A549 (cell line): ENCODE results near the gene ABHD12. TPM values are rescaled to one million over a fixed set of nuclear protein-coding genes. Genes with fewer than 3 reads are reported as not detected.

Experiments
- ATAC-seq, 2 experiments: fragments of 200-7000 bp in 1 of 2; fragments of >200 bp in 1 of 2; cut with Nextera tagmentation in 1 of 2; cut with Tn5 transposase in 1 of 2; 3 replicates each; pipeline versions ENCODE4 v1.8.0 to v1.9.1; 2018 to 2020; ENCODE audit warnings: mild to moderate bottlenecking in 1 of 2, moderate library complexity in 1 of 2
- CTCF ChIA-PET: fragments of 300-600 bp; sonication (Branson Sonifier 250); formaldehyde crosslinking; extraction: SDS; loops from one replicate; lab custom pipeline; 2021; ENCODE audit warnings: antibody characterized with exemption, inconsistent platforms; lab: Yijun Ruan, JAX
- POLR2A ChIA-PET: fragments of 350-600 bp; formaldehyde crosslinking; extraction: SDS; loops from one replicate; lab custom pipeline; 2021; ENCODE audit warnings: antibody characterized with exemption, inconsistent platforms; lab: Yijun Ruan, JAX
- DNase-seq, 2 experiments: peaks; one replicate each; pipeline versions ENCODE4 v3.0.0 to v3.0.0-alpha.2; 2011 to 2016; ENCODE audit warnings: low read depth in 1 of 2, low spot score in 1 of 2
- FAIRE-seq: peaks from 2 replicates; lab custom pipeline; 2011; peaks lifted over from hg19 to GRCh38; lab: Jason Lieb, UNC
- H3K27ac ChIP-seq, 2 experiments: fragments of >200 bp; sonication (Bioruptor Twin); formaldehyde crosslinking; 3 replicates each; pipeline ENCODE4 v1.5.1; 2016 to 2017
- H3K4me1 ChIP-seq: fragments of >200 bp; sonication (Bioruptor Twin); formaldehyde crosslinking; 3 replicates; pipeline ENCODE4 v1.6.1; 2016
- H3K4me2 ChIP-seq: fragments of >200 bp; sonication (Bioruptor Twin); formaldehyde crosslinking; 3 replicates; pipeline ENCODE4 v1.6.1; 2016
- H3K4me3 ChIP-seq: fragments of >200 bp; sonication (Bioruptor Twin); formaldehyde crosslinking; 3 replicates; pipeline ENCODE4 v1.5.1; 2016
- H3K9me3 ChIP-seq: fragments of >200 bp; sonication (Bioruptor Twin); formaldehyde crosslinking; 3 replicates; pipeline ENCODE4 v1.6.1; 2016
- BCL3 ChIP-seq: fragments of >200 bp; sonication (Bioruptor Twin); formaldehyde crosslinking; IDR thresholded peaks from 3 replicates; pipeline ENCODE4 v1.6.1; 2016
- CBX2 ChIP-seq: fragments of 200-600 bp; sonication (generic); IDR thresholded peaks from 2 replicates; pipeline ENCODE4 v1.6.1; 2016; ENCODE audit warnings: low read depth, mild to moderate bottlenecking, borderline replicate concordance
- ELK1 ChIP-seq: fragments of 150-350 bp; IDR thresholded peaks from 2 replicates; pipeline ENCODE4 v1.6.1; 2014; ENCODE audit warnings: low read depth, mild to moderate bottlenecking, low read length
- ESRRA ChIP-seq: fragments of 150-350 bp; IDR thresholded peaks from 2 replicates; pipeline ENCODE4 v1.6.1; 2014; ENCODE audit warnings: mild to moderate bottlenecking, low read length, borderline replicate concordance
- FOSB ChIP-seq: fragments of 250-450 bp; sonication (Bioruptor Pico); IDR thresholded peaks from 2 replicates; pipeline ENCODE4 v1.5.0; 2020; ENCODE audit warnings: mild to moderate bottlenecking, moderate library complexity
- FOSL2 ChIP-seq, 2 experiments: fragments of 450-650 bp in 1 of 2; fragments of >200 bp in 1 of 2; sonication (Bioruptor Twin) in 1 of 2; formaldehyde crosslinking; IDR thresholded peaks; 2 replicates each; pipeline versions ENCODE4 v1.5.0 to v1.6.1; 2016 to 2020; ENCODE audit warnings: mild to moderate bottlenecking in 1 of 2, moderate library complexity in 1 of 2
- FOXS1 ChIP-seq: fragments of 250-450 bp; sonication (Bioruptor Pico); IDR thresholded peaks from 2 replicates; pipeline ENCODE4 v1.5.0; 2020; ENCODE audit warnings: mild to moderate bottlenecking, moderate library complexity
- GATA3 ChIP-seq: IDR thresholded peaks from 2 replicates; pipeline ENCODE4 v1.6.1; 2012; ENCODE audit warnings: borderline replicate concordance
- HDAC2 ChIP-seq: fragments of 200-600 bp; sonication (generic); IDR thresholded peaks from 2 replicates; pipeline ENCODE4 v1.6.1; 2016
- HES2 ChIP-seq: fragments of >200 bp; sonication (Bioruptor Twin); formaldehyde crosslinking; IDR thresholded peaks from 2 replicates; pipeline ENCODE4 v1.6.1; 2016
- HMGXB4 ChIP-seq: fragments of 250-450 bp; sonication (Bioruptor Pico); IDR thresholded peaks from 2 replicates; pipeline ENCODE4 v1.5.0; 2021; ENCODE audit warnings: mild to moderate bottlenecking, moderate library complexity, borderline replicate concordance
- HOXB13 ChIP-seq: fragments of 250-450 bp; sonication (Bioruptor Pico); IDR thresholded peaks from 2 replicates; pipeline ENCODE4 v1.5.0; 2020; ENCODE audit warnings: low read depth, mild to moderate bottlenecking, moderate library complexity
- JUNB ChIP-seq: fragments of >200 bp; sonication (Bioruptor Twin); formaldehyde crosslinking; IDR thresholded peaks from 2 replicates; pipeline ENCODE4 v1.6.1; 2016
- KDM1A ChIP-seq: fragments of 200-600 bp; sonication (generic); IDR thresholded peaks from 2 replicates; pipeline ENCODE4 v1.6.1; 2016; ENCODE audit warnings: low read depth, mild to moderate bottlenecking
- MAZ ChIP-seq: fragments of 150-350 bp; IDR thresholded peaks from 2 replicates; pipeline ENCODE4 v1.6.1; 2014; ENCODE audit warnings: antibody characterized with exemption, low read depth, low read length, borderline replicate concordance
- POLR2AphosphoS2 ChIP-seq: conservative IDR thresholded peaks from 2 replicates; pipeline ENCODE4 v1.6.1; 2012; ENCODE audit warnings: low read length, improper control_type of control experiment, inconsistent platforms
- REST ChIP-seq: fragments of 200-600 bp; sonication (generic); IDR thresholded peaks from 2 replicates; pipeline ENCODE4 v1.6.1; 2016; ENCODE audit warnings: antibody characterized with exemption, mild to moderate bottlenecking, moderate library complexity
- USF2 ChIP-seq: fragments of 450-650 bp; IDR thresholded peaks from 2 replicates; pipeline ENCODE4 v1.6.1; 2014; ENCODE audit warnings: antibody characterized with exemption
- ZC3H11A ChIP-seq: fragments of 450-650 bp; IDR thresholded peaks from 2 replicates; pipeline ENCODE4 v1.6.1; 2014; ENCODE audit warnings: antibody characterized with exemption, mild to moderate bottlenecking
- ZFP36 ChIP-seq: fragments of 450-650 bp; IDR thresholded peaks from 2 replicates; pipeline ENCODE4 v1.6.1; 2014; ENCODE audit warnings: borderline replicate concordance; ENCODE audit not compliant: partially characterized antibody
- WGBS: methylation state at CpG from one replicate; pipeline ENCODE4 v1.1.6; 2017; ENCODE audit errors: missing lambda C conversion rate; 5-methylcytosine and 5-hydroxymethylcytosine counted together
- polyA plus RNA-seq, 4 experiments: library from polyadenylated mRNA; depleted of rRNA in 3 of 4; stranded (reverse); fragments of >200 nt; fragmentation: RNase III in 1 of 4; extraction: RNeasy Plus Mini Kit Qiagen cat#74134 plus additional on column Dnase treatment in 1 of 4; gene quantifications; 2 replicates in 3 of 4; 3 replicates in 1 of 4; pipeline ENCODE4 v1.2.3, GENCODE V29; 2011 to 2017

ABHD12 gene
- polyA plus RNA-seq, 2 of the 4 experiments (the other 2 are of a cell fraction): 54.3 to 101 TPM

GRCh38 chr20:25397096-25397495 is 6.5 kb upstream of the ABHD12 start:
- CTCF ChIA-PET: interaction anchor here (0.8 to 7.6 kb wide), 18 partner anchors 9 to 401 kb away, joined by 3 to 135 read pairs (median 8); partner anchors contain the start of genes APMAP, GINS1 and PYGB
- DNase-seq: no peak
- H3K4me3 ChIP-seq: no peak overlapping the region
- H3K4me1 ChIP-seq: peaks cover 18% of the 10 kb centered on the region
- ATAC-seq: no peak
- H3K27ac ChIP-seq: peak overlapping the region in 1 of 2 experiments; percentile 46; a peak in 4 of 6 replicates
- no peak overlapping the region for H3K4me2 ChIP-seq
- no peak for FAIRE-seq
- POLR2A ChIA-PET: no interaction called here
- 74% methylated on average over 6 of the region's 6 CpGs for WGBS
- H3K9me3 ChIP-seq: peaks cover 8% of the 10 kb centered on the region; the same call in 2 of the 3 replicates
- no peak for TF ChIP-seq REST
- TF ChIP-seq ZC3H11A: no peak
- no peak for TF ChIP-seq ESRRA
- no peak for TF ChIP-seq JUNB
- TF ChIP-seq USF2: no peak
- TF ChIP-seq HES2: no peak
- no peak for TF ChIP-seq FOSL2 (IDR thresholded peaks at IDR 0.05)
- no peak for TF ChIP-seq FOSL2 (CRISPR knock-in tag; IDR thresholded peaks at IDR 0.05)
- no peak for TF ChIP-seq ZFP36
- no peak for TF ChIP-seq CBX2

DNA sequence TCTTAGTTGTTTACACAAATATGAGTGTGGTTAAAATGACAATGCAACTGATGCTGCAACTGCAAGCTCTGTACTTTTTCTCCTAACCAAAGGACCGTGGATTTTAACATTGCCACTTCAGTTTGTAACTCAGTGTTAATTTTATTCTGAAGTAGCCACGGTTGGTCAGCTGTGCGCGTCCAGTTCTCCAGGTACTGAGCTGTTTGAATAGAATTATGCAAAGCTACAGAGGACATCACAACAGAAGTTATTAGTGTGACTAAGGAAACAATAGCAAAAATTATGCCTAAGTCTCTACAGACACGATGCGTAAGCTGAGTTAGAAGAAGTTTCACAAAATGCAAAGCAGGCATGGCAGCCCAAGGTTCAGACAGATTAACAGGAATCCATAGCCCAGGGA is 4.4 kb upstream of the ABHD12 start:
- FAIRE-seq (no peak), ATAC-seq (no peak), DNase-seq (no peak)
- Histone ChIP-seq H3K27ac (no peak overlapping the region), H3K9me3 (no peaks in the 10 kb centered on the region), H3K4me3 (no peak overlapping the region), H3K4me2 (no peak overlapping the region), H3K4me1 (peaks cover 18% of the 10 kb centered on the region)
- TF ChIP-seq FOSB (no peak), USF2 (no peak)
- CTCF ChIA-PET: interaction anchor here (0.6 to 7.6 kb wide), 8 partner anchors 23 to 399 kb away, joined by 3 to 135 read pairs (median 11); partner anchors contain the start of gene APMAP
- WGBS: 87% methylated on average over 6 of the region's 6 CpGs
- POLR2A ChIA-PET: no interaction called here

DNA sequence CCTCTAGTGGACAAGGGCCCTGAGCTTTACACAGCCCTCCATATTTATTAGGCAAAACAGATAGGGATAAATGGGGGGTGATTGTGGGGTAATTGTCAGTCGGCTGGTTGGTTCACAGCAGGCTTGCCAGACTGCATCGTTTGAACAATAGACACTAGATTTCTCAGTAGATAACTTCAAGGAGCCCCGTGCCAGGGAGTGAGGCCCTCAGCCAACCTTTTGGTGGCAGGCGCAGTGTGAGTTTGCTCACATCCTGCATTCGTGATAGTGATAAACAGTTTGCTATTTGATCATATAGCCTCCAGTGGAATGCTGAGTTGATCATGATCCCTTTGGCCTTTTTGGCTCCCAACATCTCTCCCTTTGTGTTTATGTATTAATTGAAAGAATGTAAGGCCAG is 3.6 kb upstream of the ABHD12 start:
- Histone ChIP-seq H3K9me3 (no peaks in the 10 kb centered on the region), H3K27ac (peak overlapping the region in 1 of 2 experiments; percentile 2; a peak in 1 of 6 replicates), H3K4me3 (no peak overlapping the region), H3K4me2 (no peak overlapping the region), H3K4me1 (peaks cover 18% of the 10 kb centered on the region)
- ChIA-PET CTCF (interaction anchor here (1.3 to 4.9 kb wide), 5 partner anchors 57 to 400 kb away, joined by 3 to 24 read pairs (median 9); no protein-coding TSS in a partner anchor), POLR2A (no interaction called here)
- FAIRE-seq (no peak), ATAC-seq (no peak), DNase-seq (no peak)
- TF ChIP-seq FOXS1 (CRISPR knock-in tag): no peak
- no peak for TF ChIP-seq HOXB13 (CRISPR knock-in tag)
- no peak for TF ChIP-seq BCL3
- TF ChIP-seq GATA3: no peak
- TF ChIP-seq ELK1: no peak
- no peak for TF ChIP-seq POLR2AphosphoS2
- TF ChIP-seq HDAC2: no peak
- TF ChIP-seq MAZ: no peak
- no peak for TF ChIP-seq HMGXB4 (CRISPR knock-in tag)
- TF ChIP-seq JUNB: no peak
- TF ChIP-seq KDM1A: no peak
- no peak for TF ChIP-seq USF2
- 72% methylated on average over 5 of the region's 5 CpGs for WGBS
